Umbilical cord (tissue), 2 donors: ENCODE data around the gene SHISAL1. TPM values are rescaled to one million over a fixed set of nuclear protein-coding genes. Genes with fewer than 3 reads are reported as not detected.
"Not testable (repeated sequence)": the region's sequence is repeated elsewhere in the genome, so short reads cannot be mapped to it uniquely, and the experiment has no call there.

Experiments used
- DNase-seq: peaks from one replicate; pipeline ENCODE4 v3.0.0-alpha.2; 2015; ENCODE audit warnings: low spot score
- total RNA-seq: library from RNA; depleted of rRNA; stranded (reverse); fragments of >200 nt; gene quantifications from one replicate; pipeline ENCODE4 v1.2.3, GENCODE V29; 2014; ENCODE audit warnings: low replicate concordance; ENCODE audit not compliant: insufficient read depth

SHISAL1 gene
- total RNA-seq, 1 donor from 2014 or later = 3.9 TPM

GRCh38 chr22:44328762-44329161, 16.0 kb upstream of the SHISAL1 start:
- no peak for DNase-seq

- no peak for DNase-seq
Measured at GRCh38 chr22:44328326-44328725, 15.6 kb upstream of the SHISAL1 start.

DNA sequence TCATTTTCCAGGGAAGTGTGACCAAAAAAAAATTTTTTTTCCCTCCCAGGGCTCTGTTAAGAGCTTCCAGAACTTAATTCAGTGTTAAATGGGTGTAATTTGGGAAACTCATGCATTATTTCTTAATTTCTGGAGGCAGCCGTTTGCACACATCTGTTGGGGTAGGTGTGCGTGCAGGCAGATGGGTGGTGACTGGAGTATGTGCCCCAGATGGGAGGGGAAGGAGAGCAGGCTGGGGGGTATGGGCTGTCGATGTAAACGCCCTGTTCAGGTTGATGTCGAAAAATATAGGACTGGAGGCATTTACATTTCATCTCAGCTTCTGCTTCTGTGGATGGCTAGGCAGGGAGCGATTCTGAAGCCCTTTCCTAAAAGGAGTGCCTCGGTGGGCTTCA, 13.7 kb upstream of the SHISAL1 start:
- no peak for DNase-seq

GRCh38 chr22:44325718-44326490, 13.2 kb upstream of the SHISAL1 start:
- peak; percentile 52 for DNase-seq

DNA sequence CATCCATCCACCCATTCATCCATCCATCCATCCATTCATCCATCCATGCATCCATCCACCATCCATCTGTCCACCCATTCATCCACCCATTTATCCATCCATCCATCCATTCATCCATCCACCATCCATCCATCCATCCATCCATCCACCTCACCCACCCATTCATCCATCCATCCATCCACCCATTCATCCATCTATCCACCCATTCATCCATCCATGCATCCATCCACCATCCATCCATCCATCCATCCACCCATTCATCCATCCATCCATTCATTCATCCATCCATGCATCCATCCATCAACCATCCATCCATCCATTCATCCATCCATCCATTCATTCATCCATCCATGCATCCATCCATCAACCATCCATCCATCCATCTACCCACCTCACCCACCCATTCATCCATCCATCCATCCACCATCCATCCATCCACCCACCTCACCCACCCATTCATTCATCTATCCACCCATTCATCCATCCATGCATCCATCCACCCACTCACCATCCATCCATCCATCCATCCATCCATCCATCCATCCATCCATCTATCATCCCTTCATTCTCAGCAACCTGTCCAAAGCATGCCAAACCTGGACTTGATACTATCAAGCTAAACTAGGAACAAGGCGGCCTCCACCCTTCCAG, 10.5 kb upstream of the SHISAL1 start:
- DNase-seq = not testable (repeated sequence)

DNA sequence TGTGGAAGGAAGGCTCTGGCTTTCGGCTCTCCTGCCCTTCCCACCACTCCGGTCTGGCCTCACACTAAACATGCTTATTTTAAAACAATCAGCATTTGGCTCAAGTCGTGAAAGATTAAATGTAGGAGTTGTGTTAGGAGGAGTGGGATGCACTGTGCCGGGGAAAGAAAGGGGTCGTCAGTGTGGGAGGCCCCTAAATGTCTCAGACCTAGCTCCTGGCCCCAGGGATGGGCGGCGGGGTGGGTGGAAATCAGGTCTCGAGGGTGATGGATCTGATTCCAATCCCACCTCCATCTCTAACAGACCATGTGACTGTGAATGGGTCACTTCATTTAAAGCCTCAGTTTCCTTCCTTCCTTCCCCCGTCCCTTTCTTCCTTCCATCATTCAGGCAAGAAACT, 6.9 kb upstream of the SHISAL1 start:
- DNase-seq = no peak

- no peak for DNase-seq
Measured at GRCh38 chr22:44318751-44319150, 6.0 kb upstream of the SHISAL1 start.

GRCh38 chr22:44317886-44318637, 5.3 kb upstream of the SHISAL1 start:
- DNase-seq = no peak

GRCh38 chr22:44317123-44317444, 4.3 kb upstream of the SHISAL1 start:
- DNase-seq = no peak

DNA sequence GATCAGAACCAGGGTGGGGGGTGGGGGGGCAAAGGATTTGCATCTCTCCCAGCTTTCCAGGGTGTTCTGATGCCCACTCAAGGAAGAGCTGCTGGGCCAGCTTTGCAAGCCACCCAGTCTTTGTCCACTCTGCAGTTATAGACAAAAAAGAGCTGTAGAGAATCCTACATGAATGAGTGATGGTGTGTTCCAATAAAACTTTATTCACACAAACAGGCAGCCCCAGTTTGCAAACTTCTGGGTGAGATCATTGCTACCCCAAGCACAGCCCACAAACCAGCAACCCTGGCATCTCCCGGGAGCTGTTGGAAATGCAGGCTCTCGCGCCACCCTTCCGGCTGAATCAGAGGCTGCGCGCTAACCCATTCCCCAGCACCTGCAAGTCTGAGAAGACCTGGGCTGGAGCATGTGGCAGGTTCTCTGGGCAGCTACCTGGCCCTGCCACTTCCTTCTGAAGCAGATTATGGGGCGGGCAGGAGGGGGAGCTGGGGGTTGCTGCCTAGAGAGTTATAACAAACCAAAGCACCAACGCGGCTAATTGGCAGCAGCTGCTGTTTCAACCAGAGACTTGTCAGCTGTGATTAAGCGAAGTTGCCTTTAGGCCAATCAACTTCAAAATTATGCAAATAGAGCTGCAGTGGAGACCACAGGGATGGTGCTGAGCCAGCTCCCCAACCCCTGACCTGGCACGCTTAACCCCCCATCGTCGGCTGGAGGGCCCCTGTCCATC, 3.8 kb upstream of the SHISAL1 start:
- no peak for DNase-seq

DNA sequence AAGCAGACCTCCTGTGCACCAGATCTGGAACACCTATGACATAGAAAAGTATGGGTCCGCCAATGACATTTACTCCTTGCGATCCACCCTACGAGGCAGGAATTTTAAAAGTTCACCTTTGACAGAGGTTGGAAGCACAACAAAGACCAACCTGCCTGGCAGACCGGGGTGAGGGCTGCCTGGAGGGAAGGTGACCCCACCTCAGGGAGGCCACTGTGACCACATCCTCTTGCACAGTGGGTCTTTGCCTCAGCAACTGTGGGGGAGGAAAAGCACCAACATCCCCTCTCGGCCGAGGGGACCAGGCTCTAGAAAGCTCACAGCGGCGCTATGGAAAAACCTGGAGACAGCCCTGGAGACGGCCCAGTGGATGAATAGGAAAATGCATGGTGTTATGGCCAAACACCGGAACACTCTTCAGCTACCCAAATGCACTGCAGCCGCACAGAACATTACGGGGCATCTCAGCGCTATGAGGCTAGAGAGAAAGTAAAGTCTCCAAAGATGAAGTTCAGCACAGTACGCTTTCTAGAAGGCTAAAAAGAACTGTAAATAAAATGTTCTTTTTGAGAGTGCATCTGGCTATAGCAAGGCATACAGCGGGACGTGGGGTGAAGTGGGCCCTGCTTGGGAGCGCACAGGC, 1.8 kb upstream of the SHISAL1 start:
- no peak for DNase-seq

DNA sequence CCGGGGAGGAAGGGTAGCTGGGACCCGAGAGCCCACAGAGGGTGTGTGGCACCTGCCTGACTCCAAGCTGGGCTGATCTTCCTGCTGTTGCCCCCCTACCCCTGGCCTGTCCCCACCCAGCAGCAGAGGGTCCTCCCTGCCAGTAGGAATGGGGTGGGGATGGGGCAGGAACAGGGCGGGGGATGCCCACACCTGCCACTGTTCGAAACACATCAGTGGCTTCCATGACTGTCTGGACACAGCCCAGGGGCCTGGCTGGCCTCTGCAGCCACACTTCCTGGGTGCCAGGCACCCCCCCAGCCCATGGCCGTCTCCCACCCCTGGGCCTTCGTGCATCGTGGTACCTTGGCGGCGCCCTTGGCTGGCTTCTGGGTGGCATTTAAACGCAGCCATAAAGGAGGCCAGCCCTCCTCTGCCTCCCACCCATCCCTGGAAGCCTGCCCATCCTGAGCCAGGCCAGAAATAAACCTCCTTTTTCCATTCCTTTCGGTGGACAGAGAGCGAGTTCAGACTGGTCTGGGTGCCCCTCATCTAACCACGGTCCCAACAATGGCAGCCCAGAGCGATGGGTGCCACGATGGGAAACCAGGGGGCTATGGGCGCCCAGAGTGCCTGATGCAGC, 745 bp upstream of the SHISAL1 start:
- no peak for DNase-seq

DNA sequence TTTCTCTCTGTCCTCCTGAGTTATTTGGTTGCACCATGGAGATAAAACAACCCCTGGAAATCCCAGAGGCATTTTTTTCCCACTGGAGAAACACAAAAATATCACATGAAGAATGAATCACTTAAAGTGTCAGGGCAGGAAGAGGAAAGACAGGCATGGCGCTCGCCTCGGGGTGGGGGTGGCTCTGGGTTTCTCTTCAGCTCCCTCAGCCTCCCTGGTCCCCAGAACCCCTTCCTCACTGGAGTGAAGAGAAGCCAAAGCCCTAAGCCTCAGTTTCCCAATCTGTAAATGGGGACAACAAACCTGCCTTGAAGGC, 938 bp downstream of the SHISAL1 start:
- peak; percentile 63 for DNase-seq

DNA sequence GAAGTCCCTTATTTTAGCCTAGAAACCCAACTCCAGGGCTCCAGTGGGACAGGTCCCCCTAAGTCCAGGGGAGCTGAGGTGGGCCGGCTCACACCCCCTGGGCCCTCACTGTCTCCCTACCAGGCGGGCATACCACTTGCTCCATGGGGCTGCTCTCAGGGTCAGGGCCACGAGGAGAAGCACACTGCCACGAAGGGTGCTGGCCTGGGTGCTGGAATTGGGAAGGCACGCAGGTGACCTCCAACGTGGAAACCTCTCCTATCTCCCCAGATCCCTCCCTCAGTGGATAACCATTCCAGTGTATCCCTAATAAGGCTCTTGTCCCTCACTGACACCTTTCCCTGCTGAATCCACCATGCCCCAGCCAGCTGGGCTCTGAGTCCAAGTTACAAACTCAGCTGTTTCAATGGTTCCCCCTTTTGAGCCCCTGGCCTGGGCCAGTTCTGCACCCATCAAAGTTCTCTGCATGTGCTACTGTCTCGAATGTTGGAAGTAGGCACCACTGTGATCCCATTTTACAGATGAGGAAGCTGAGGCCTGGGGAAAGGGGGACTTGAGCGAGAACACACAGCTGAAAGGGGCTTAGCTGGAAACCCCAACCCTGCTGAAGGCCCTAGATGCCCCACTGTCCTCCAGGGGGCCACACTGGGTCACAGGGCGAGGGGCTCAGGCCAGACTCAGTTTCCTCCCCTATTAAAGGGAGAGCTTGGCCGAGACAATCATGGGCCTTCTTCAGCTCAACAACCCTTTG, 1.5 kb downstream of the SHISAL1 start:
- no peak for DNase-seq

DNA sequence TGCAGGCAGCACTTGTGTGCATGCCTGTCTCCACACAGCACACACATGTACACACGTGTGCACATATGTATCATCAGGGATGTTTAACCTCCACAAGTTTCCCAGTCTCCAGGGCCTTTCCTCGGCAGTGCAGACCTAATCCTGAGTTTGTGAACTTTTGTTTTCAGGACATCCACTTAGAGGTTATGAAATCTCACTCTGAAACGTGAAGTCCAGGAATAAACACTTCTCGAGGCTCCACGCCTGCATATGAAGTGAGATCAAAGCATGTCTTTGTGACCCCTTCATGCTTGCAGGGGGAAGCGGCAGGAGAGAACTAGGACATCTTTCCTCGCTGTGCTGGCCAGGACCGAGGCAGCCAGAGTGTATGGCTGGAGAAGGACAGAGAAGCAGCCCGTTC, 3.1 kb downstream of the SHISAL1 start:
- no peak for DNase-seq

DNA sequence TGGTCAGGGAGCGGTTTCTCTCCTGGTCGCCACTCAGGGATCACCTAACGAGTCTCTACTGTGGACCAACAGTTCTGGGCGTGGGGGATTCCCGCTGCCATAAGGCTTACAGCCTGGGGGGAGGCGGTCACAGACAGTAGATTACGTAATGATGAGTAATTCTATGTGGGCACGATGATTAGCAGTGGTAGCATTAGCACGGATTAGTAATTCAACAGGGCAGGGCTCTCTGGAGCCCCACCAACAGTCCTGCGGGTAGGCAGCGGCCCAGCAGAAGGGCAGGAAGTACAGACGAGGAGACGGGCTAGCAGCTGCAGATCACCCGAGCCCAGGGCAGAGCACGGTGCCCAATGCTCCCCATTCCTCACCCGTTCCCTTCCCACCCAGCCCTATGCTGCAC, 3.6 kb downstream of the SHISAL1 start:
- peak; percentile 75 for DNase-seq

GRCh38 chr22:44307509-44308169, 5.1 kb downstream of the SHISAL1 start:
- DNase-seq = peak; percentile 24

- DNase-seq = peak; percentile 38
Measured at GRCh38 chr22:44305888-44306287, 6.9 kb downstream of the SHISAL1 start.

DNA sequence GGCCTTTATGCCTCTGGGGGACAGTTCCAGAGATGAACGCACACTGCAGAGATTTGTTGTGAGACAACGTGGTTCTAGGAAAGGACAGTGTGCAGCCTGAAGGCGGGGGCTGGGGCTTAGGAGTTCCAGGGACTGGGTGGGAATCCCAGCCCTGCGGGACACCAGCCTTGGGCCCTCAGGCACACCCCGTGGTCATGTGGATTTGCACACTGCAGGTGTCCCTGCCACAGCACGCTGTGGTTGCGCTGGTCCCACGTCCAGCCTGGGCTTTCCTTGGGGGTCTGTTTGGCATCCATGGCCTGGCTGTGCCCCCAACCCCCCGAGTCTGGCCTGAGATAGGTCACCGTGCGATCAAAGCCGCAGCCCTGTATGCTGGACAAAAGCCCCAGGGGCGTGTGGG, 7.3 kb downstream of the SHISAL1 start:
- no peak for DNase-seq

DNA sequence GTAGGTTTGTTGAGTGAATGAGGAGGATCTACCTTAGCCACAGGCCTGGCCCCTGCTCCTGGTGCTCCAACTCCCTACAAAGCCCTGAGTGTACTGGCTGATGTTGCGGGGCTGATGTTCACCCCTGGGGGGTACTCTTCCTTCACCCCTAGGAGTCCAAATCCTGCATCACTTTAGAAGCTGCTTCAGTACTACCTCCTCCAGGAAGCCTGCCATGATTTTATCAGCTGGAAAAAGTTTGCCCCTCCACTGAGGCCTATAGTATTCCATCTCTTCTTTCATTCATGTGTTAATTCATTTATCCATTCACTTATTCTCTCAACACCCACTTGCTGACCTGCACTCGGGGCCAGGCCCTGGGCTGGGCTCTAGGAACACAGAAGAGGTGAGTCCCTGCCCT, 7.8 kb downstream of the SHISAL1 start:
- no peak for DNase-seq
